ENCODE data around the gene TOR1B.
A peak's percentile ranks its signal among the peaks of the same experiment; 100 is the strongest.
"Not testable (repeated sequence)": the region's sequence is repeated elsewhere in the genome, so short reads cannot be mapped to it uniquely, and the experiment has no call there.

Gene TOR1B

GRCh38 chr9:129761293-129761900, 41.6 kb upstream of the TOR1B start:
- no peak for TF ChIP-seq CTCF (conservative IDR thresholded peaks at IDR 0.05)
- H3K27ac ChIP-seq: peak overlapping the region; percentile 42; the same call in 1 of the 2 replicates

- H3K27ac ChIP-seq: peak overlapping the region; percentile 42; the same call in 1 of the 2 replicates
- no peak for TF ChIP-seq CTCF (conservative IDR thresholded peaks at IDR 0.05)
Measured at GRCh38 chr9:129761901-129762369, 41.0 kb upstream of the TOR1B start.

DNA sequence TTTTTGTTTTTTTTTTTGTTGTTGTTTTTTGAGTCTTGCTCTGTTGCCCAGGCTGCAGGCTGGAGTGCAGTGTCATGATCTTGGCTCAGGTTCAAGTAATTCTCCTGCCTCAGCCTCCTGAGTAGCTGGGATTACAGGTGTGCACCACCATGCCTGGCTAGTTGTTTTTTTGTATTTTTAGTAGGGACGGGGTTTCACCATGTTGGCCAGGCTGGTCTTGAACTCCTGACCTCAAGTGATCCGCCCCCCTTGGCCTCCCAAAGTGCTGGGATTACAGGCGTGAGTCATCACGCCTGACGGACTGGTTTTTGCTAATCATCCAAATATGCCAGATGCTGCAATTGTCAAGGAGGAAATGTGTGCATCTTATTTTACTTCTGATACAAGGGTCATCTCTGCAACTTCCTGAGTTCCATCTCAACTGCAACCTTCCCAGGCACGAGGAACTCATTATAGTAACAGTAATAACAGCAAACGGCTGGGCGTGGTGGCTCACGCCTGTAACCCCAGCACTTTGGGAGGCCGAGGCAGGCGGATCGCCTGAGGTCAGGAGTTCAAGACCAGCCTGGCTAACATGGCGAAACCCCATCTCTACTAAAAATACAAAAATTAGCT, 40.5 kb upstream of the TOR1B start:
- H3K27ac ChIP-seq: not testable (repeated sequence)

DNA sequence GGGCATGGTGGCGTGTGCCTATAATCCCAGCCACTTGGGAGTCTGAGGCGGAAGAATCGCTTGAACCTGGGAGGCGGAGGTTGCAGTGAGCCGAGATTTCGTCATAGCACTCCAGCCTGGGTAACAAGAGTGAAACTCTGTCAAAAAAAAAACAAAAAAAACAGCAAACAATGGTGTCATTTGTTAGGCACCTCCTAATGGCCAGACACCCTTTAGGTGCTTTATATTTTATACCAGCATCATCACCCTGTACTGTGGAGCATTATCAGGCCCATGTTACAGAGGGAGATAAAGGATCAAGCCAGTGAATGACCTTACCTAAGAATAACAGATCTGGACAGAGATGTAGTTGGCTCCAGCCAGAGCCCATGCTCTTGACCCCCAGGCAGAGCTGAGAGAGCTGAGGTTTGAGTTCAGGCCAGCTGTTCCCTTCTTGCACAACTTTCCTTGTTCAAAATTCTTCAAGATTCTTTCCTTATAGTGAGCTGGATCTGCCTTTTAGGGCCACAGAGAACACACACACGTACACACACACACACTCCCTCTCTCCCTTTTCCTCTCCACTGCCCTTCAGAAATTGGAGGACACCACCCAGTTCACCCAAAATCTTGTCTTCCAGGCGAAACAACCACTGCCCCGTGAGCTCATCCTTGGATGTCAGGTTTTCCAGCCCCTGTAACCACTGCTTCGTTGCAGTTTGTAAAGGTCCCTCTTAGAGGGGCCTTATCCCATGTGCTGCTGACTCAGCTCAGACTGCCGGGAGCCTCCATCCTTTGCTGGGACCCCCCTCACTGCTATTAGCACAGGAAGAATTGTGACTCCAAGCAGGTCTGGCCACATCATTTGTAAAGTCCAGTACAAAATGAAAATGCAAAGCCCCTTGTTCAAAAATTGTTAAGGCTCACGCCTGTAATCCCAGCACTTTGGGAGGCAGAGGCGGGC, 39.7 kb upstream of the TOR1B start:
- H3K27ac ChIP-seq: no peak overlapping the region
- TF ChIP-seq CTCF (conservative IDR thresholded peaks at IDR 0.05): no peak

DNA sequence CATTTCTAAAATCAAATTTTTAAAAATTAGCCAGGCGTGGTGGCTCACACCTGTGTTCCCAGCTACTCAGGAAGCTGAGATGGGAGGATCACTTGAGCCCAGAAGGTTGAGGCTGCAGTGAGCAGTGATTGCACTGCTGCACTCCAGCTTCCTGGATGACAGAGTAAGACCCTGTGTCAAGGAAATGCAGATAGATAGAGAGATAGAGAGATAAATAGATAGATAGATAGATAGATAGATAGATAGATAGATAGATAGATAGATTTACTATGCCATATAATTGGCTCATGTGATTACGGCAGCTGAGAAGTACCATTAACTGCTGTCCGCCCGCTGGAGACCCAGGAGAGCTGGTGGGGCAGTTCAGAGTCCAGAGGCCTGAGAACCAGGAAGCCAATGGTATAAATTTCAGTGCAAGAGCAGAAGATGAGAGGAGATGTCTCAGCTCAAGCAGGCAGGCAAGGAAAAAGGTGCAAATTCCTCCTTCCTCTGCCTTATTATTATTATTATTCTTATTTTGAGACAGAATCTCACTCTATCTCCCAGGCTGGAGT, 37.1 kb upstream of the TOR1B start:
- no peak for TF ChIP-seq CTCF (conservative IDR thresholded peaks at IDR 0.05)
- H3K27ac ChIP-seq: no peak overlapping the region

DNA sequence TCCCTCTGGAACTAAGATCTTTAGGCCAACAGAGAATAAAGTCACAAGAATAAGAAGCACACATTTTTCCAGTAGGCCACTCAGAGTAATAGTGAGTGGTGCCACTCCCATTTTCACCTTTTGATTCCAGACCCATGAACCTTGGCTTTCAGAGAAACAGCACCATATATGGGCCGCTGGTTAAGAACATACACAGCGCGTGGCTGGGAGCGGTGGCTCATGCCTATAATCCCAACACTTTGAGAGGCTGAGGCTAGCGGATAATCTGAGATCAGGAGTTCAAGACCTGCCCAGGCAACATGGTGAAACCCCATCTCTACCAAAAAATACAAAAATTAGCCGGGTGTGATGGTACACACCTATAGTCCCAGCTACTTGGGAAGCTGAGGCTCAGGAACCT, 34.5 kb upstream of the TOR1B start:
- H3K27ac ChIP-seq: no peak overlapping the region
- TF ChIP-seq CTCF (conservative IDR thresholded peaks at IDR 0.05): no peak

GRCh38 chr9:129769669-129770068, 33.3 kb upstream of the TOR1B start:
- no peak for TF ChIP-seq CTCF (conservative IDR thresholded peaks at IDR 0.05)
- no peak overlapping the region for H3K27ac ChIP-seq
